Activated CD8-positive, alpha-beta T cell treated with anti-CD3 and anti-CD28 coated beads, Interleukin-2, amount 10 ng/mL, durations not matched to agents 7 days and 5 days (primary cell): ENCODE measurements around the gene LUZP2. TPM values are rescaled to one million over a fixed set of nuclear protein-coding genes. Genes with fewer than 3 reads are reported as not detected.

Experiments used
- ATAC-seq: fragments of 150-1000 bp; cut with Tn5 transposase; one replicate; pipeline ENCODE4 v1.10.0; 2021; ENCODE audit warnings: moderate library complexity
- CTCF ChIA-PET: fragments of 350-600 bp; sonication (Branson Sonifier 250); formaldehyde crosslinking; loops from one replicate; lab custom pipeline; 2021; ENCODE audit warnings: antibody characterized with exemption; lab: Charles Lee
- POLR2A ChIA-PET: fragments of 350-600 bp; sonication (Branson Sonifier 250); formaldehyde crosslinking; loops from one replicate; lab custom pipeline; 2021; ENCODE audit warnings: antibody characterized with exemption; lab: Charles Lee
- DNase-seq: peaks from one replicate; pipeline ENCODE4 v3.0.0-alpha.2; 2020
- H3K27ac Mint-ChIP-seq: one replicate; pipeline ENCODE4 v1.8.0; 2021; ENCODE audit warnings: mild to moderate bottlenecking, mixed read lengths
- H3K27me3 Mint-ChIP-seq: one replicate; pipeline ENCODE4 v1.8.0; 2021; ENCODE audit warnings: low read depth, mixed read lengths
- H3K36me3 Mint-ChIP-seq: one replicate; pipeline ENCODE4 v1.8.0; 2021; ENCODE audit warnings: low read depth, mixed read lengths
- H3K4me1 Mint-ChIP-seq: one replicate; pipeline ENCODE4 v1.8.0; 2021; ENCODE audit warnings: low read depth, mixed read lengths
- H3K4me3 Mint-ChIP-seq: one replicate; pipeline ENCODE4 v1.8.0; 2021; ENCODE audit warnings: mild to moderate bottlenecking, mixed read lengths
- H3K9me3 Mint-ChIP-seq: one replicate; pipeline ENCODE4 v1.8.0; 2022; ENCODE audit warnings: mixed read lengths; ENCODE audit not compliant: insufficient read depth
- total RNA-seq, 2 experiments: library from RNA; stranded (reverse); gene quantifications; one replicate each; pipeline ENCODE4 v1.2.3, GENCODE V29; 2021

Gene LUZP2
- total RNA-seq, 2 experiments from 2014 or later: not detected

- ATAC-seq (no peak), DNase-seq (no peak)
- CTCF ChIA-PET: no interaction called here
- no peaks in the 10 kb centered on the region for H3K4me1 Mint-ChIP-seq
- peaks cover 6% of the 10 kb centered on the region for H3K9me3 Mint-ChIP-seq
- H3K27ac Mint-ChIP-seq: no peak overlapping the region
- no peak overlapping the region for H3K4me3 Mint-ChIP-seq
- POLR2A ChIA-PET: no interaction called here
- no peaks in the 10 kb centered on the region for H3K36me3 Mint-ChIP-seq
- no peaks in the 10 kb centered on the region for H3K27me3 Mint-ChIP-seq
Observed at GRCh38 chr11:24642648-24643047, 145.8 kb downstream of the LUZP2 start.

GRCh38 chr11:24645563-24645962 is 148.7 kb downstream of the LUZP2 start:
- H3K36me3 Mint-ChIP-seq: no peaks in the 10 kb centered on the region
- ChIA-PET POLR2A (no interaction called here), CTCF (no interaction called here)
- H3K9me3 Mint-ChIP-seq: peaks cover 3% of the 10 kb centered on the region
- no peak overlapping the region for H3K4me3 Mint-ChIP-seq
- no peak for ATAC-seq
- H3K4me1 Mint-ChIP-seq: no peaks in the 10 kb centered on the region
- no peak overlapping the region for H3K27ac Mint-ChIP-seq
- no peaks in the 10 kb centered on the region for H3K27me3 Mint-ChIP-seq
- DNase-seq: no peak

GRCh38 chr11:24651873-24652272 is 155.0 kb downstream of the LUZP2 start:
- ChIA-PET CTCF (no interaction called here), POLR2A (no interaction called here)
- ATAC-seq (no peak), DNase-seq (no peak)
- Mint-ChIP-seq H3K9me3 (peaks cover 13% of the 10 kb centered on the region), H3K27me3 (no peaks in the 10 kb centered on the region), H3K27ac (no peak overlapping the region), H3K36me3 (no peaks in the 10 kb centered on the region), H3K4me3 (no peak overlapping the region), H3K4me1 (no peaks in the 10 kb centered on the region)

- no peak overlapping the region for H3K27ac Mint-ChIP-seq
- ATAC-seq (no peak), DNase-seq (no peak)
- H3K27me3 Mint-ChIP-seq: no peaks in the 10 kb centered on the region
- H3K4me3 Mint-ChIP-seq: no peak overlapping the region
- H3K36me3 Mint-ChIP-seq: no peaks in the 10 kb centered on the region
- peaks cover 13% of the 10 kb centered on the region for H3K9me3 Mint-ChIP-seq
- CTCF ChIA-PET: no interaction called here
- POLR2A ChIA-PET: no interaction called here
- H3K4me1 Mint-ChIP-seq: no peaks in the 10 kb centered on the region
Observed at GRCh38 chr11:24653901-24654300, 157.0 kb downstream of the LUZP2 start.

- DNase-seq (no peak), ATAC-seq (no peak)
- Mint-ChIP-seq H3K4me1 (no peaks in the 10 kb centered on the region), H3K27me3 (no peaks in the 10 kb centered on the region), H3K9me3 (peaks cover 23% of the 10 kb centered on the region), H3K27ac (no peak overlapping the region), H3K36me3 (no peaks in the 10 kb centered on the region), H3K4me3 (no peak overlapping the region)
- CTCF ChIA-PET: no interaction called here
- POLR2A ChIA-PET: no interaction called here
Observed at GRCh38 chr11:24661331-24661730, 164.5 kb downstream of the LUZP2 start.

GRCh38 chr11:24664399-24664798 is 167.5 kb downstream of the LUZP2 start:
- ATAC-seq: no peak
- CTCF ChIA-PET: no interaction called here

GRCh38 chr11:24667353-24667968 is 170.6 kb downstream of the LUZP2 start:
- Mint-ChIP-seq H3K27me3 (no peaks in the 10 kb centered on the region), H3K36me3 (no peaks in the 10 kb centered on the region), H3K27ac (no peak overlapping the region), H3K4me1 (no peaks in the 10 kb centered on the region), H3K4me3 (no peak overlapping the region), H3K9me3 (peaks cover 26% of the 10 kb centered on the region)
- CTCF ChIA-PET: no interaction called here
- POLR2A ChIA-PET: no interaction called here
- ATAC-seq (no peak), DNase-seq (no peak)

More at GRCh38 chr11:24664399-24664798, 167.5 kb downstream of the LUZP2 start:
- DNase-seq: no peak
- Mint-ChIP-seq H3K9me3 (peaks cover 24% of the 10 kb centered on the region), H3K27ac (no peak overlapping the region), H3K36me3 (no peaks in the 10 kb centered on the region), H3K27me3 (no peaks in the 10 kb centered on the region), H3K4me1 (no peaks in the 10 kb centered on the region), H3K4me3 (no peak overlapping the region)
- POLR2A ChIA-PET: no interaction called here

- ATAC-seq: no peak
- no peak overlapping the region for H3K27ac Mint-ChIP-seq
- H3K4me1 Mint-ChIP-seq: no peaks in the 10 kb centered on the region
- ChIA-PET POLR2A (no interaction called here), CTCF (no interaction called here)
- no peaks in the 10 kb centered on the region for H3K27me3 Mint-ChIP-seq
- DNase-seq: no peak
- no peaks in the 10 kb centered on the region for H3K36me3 Mint-ChIP-seq
- no peak overlapping the region for H3K4me3 Mint-ChIP-seq
- peaks cover 8% of the 10 kb centered on the region for H3K9me3 Mint-ChIP-seq
Observed at GRCh38 chr11:24678703-24679348, 182.0 kb downstream of the LUZP2 start.

- POLR2A ChIA-PET: no interaction called here
- H3K4me3 Mint-ChIP-seq: no peak overlapping the region
- H3K4me1 Mint-ChIP-seq: no peaks in the 10 kb centered on the region
- DNase-seq (no peak), ATAC-seq (no peak)
- CTCF ChIA-PET: no interaction called here
- no peak overlapping the region for H3K27ac Mint-ChIP-seq
- H3K27me3 Mint-ChIP-seq: no peaks in the 10 kb centered on the region
- peaks cover 13% of the 10 kb centered on the region for H3K9me3 Mint-ChIP-seq
- no peaks in the 10 kb centered on the region for H3K36me3 Mint-ChIP-seq
Observed at GRCh38 chr11:24679821-24680351, 183.0 kb downstream of the LUZP2 start.

- ATAC-seq: no peak
- H3K27me3 Mint-ChIP-seq: no peaks in the 10 kb centered on the region
- no peak overlapping the region for H3K4me3 Mint-ChIP-seq
- H3K4me1 Mint-ChIP-seq: no peaks in the 10 kb centered on the region
- no peaks in the 10 kb centered on the region for H3K36me3 Mint-ChIP-seq
- no peak for DNase-seq
- no peak overlapping the region for H3K27ac Mint-ChIP-seq
- ChIA-PET CTCF (no interaction called here), POLR2A (no interaction called here)
- peaks cover 13% of the 10 kb centered on the region for H3K9me3 Mint-ChIP-seq
Observed at GRCh38 chr11:24683583-24683982, 186.7 kb downstream of the LUZP2 start.

- Mint-ChIP-seq H3K4me3 (no peak overlapping the region), H3K27ac (no peak overlapping the region), H3K4me1 (no peaks in the 10 kb centered on the region), H3K9me3 (peaks cover 13% of the 10 kb centered on the region), H3K27me3 (no peaks in the 10 kb centered on the region), H3K36me3 (no peaks in the 10 kb centered on the region)
- DNase-seq: no peak
- ChIA-PET POLR2A (no interaction called here), CTCF (no interaction called here)
- no peak for ATAC-seq
Observed at GRCh38 chr11:24685821-24686220, 189.0 kb downstream of the LUZP2 start.

GRCh38 chr11:24687531-24688147 is 190.8 kb downstream of the LUZP2 start:
- Mint-ChIP-seq H3K9me3 (peaks cover 8% of the 10 kb centered on the region), H3K36me3 (no peaks in the 10 kb centered on the region), H3K27me3 (no peaks in the 10 kb centered on the region), H3K4me3 (no peak overlapping the region), H3K4me1 (no peaks in the 10 kb centered on the region), H3K27ac (no peak overlapping the region)
- no peak for DNase-seq
- ATAC-seq: no peak
- CTCF ChIA-PET: no interaction called here
- POLR2A ChIA-PET: no interaction called here
